ENCODE data around the gene ENOX1. TPM values are rescaled to one million over a fixed set of nuclear protein-coding genes. Genes with fewer than 3 reads are reported as not detected.
A peak's percentile ranks its signal among the peaks of the same experiment; 100 is the strongest.

ENOX1 gene
- polyA plus RNA-seq, 6 donors from 2014 or later = not detected

- Mint-ChIP-seq H3K27me3 (peaks cover 0 to 9% (median 0%) of the 10 kb centered on the region in 3 donors), H3K4me1 (no peaks in the 10 kb centered on the region), H3K36me3 (no peaks in the 10 kb centered on the region), H3K9me3 (no peaks in the 10 kb centered on the region), H3K4me3 (no peak overlapping the region), H3K27ac (peak overlapping the region in 1 of 6 donors; percentile 37)
- no peak for ATAC-seq (ENCODE audit: low read depth in 2 of 2)
- DNase-seq = no peak
These were observed 519.7 kb downstream of the ENOX1 start for GRCh38 chr13:43266936-43267615.

DNA sequence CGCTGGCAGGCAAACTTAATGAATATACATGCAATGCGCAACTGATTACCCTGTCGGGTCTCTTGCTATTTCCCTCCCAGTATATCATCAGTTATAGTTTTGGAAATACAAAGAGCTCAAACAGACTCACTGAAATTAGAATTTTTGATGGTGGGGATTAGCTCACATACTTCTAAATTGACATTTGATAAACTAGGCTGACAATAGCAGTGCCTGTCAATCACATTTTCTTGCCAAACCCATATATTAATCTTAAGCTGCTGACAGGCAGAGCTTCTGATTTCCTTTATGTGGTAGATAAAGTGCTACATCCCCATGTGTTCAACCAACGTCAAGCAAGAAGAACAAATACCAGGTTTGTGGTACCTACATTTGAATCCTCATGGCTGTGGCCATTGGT, 521.7 kb downstream of the ENOX1 start:
- H3K4me1 Mint-ChIP-seq = no peaks in the 10 kb centered on the region
- no peak overlapping the region for H3K27ac Mint-ChIP-seq
- H3K27me3 Mint-ChIP-seq = peaks cover 0 to 9% (median 0%) of the 10 kb centered on the region in 3 donors

DNA sequence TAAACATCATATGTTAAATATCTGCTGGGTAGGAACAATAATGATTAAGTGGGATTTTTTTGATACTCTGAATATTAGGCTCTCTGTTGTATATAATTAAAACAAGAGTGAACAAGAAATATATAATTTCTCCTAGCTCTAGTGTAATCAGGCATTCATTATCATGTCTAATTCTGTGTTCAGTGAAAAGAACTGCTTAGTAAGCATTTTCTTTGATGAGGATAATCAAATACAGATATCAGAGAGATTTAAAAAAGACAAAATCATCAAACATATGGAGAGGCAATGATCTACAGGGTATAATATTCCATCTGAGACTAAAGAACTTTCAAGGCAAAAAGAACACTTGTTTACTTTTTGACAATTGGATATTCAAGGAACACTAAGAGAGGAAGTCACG, 522.3 kb downstream of the ENOX1 start:
- H3K9me3 Mint-ChIP-seq = peaks cover 0 to 5% (median 0%) of the 10 kb centered on the region in 7 donors
- no peak overlapping the region for H3K4me3 Mint-ChIP-seq
- ATAC-seq (ENCODE audit: low read depth in 2 of 2) = no peak
- no peaks in the 10 kb centered on the region for H3K36me3 Mint-ChIP-seq
- no peak overlapping the region for H3K27ac Mint-ChIP-seq
- H3K4me1 Mint-ChIP-seq = no peaks in the 10 kb centered on the region
- peaks cover 0 to 9% (median 0%) of the 10 kb centered on the region in 3 donors for H3K27me3 Mint-ChIP-seq
- DNase-seq = no peak

More for the DNA sequence above, 521.7 kb downstream of the ENOX1 start:
- no peak overlapping the region for H3K4me3 Mint-ChIP-seq
- no peak for DNase-seq
- no peaks in the 10 kb centered on the region for H3K36me3 Mint-ChIP-seq
- peaks cover 0 to 5% (median 0%) of the 10 kb centered on the region in 7 donors for H3K9me3 Mint-ChIP-seq
- ATAC-seq (ENCODE audit: low read depth in 2 of 2) = no peak

- DNase-seq (no peak), ATAC-seq (ENCODE audit: low read depth in 2 of 2) (no peak)
- peaks cover 0 to 9% (median 0%) of the 10 kb centered on the region in 3 donors for H3K27me3 Mint-ChIP-seq
- H3K9me3 Mint-ChIP-seq = peaks cover 0 to 5% (median 0%) of the 10 kb centered on the region in 7 donors
- no peak overlapping the region for H3K4me3 Mint-ChIP-seq
- no peaks in the 10 kb centered on the region for H3K4me1 Mint-ChIP-seq
- no peak overlapping the region for H3K27ac Mint-ChIP-seq
- no peaks in the 10 kb centered on the region for H3K36me3 Mint-ChIP-seq
These were observed 523.7 kb downstream of the ENOX1 start for GRCh38 chr13:43263047-43263446.

- DNase-seq = no peak
- no peak for ATAC-seq (ENCODE audit: low read depth in 2 of 2)
- H3K9me3 Mint-ChIP-seq = peaks cover 0 to 5% (median 0%) of the 10 kb centered on the region in 7 donors
- H3K4me1 Mint-ChIP-seq = no peaks in the 10 kb centered on the region
- H3K36me3 Mint-ChIP-seq = no peaks in the 10 kb centered on the region
- no peak overlapping the region for H3K4me3 Mint-ChIP-seq
- no peak overlapping the region for H3K27ac Mint-ChIP-seq
- no peaks in the 10 kb centered on the region for H3K27me3 Mint-ChIP-seq
These were observed 525.8 kb downstream of the ENOX1 start for GRCh38 chr13:43260999-43261398.

GRCh38 chr13:43258771-43259170, 528.0 kb downstream of the ENOX1 start:
- DNase-seq = no peak
- no peaks in the 10 kb centered on the region for H3K4me1 Mint-ChIP-seq
- H3K27ac Mint-ChIP-seq = no peak overlapping the region
- H3K4me3 Mint-ChIP-seq = no peak overlapping the region
- peaks cover 0 to 7% (median 5%) of the 10 kb centered on the region in 3 donors for H3K27me3 Mint-ChIP-seq
- ATAC-seq (ENCODE audit: low read depth in 2 of 2) = no peak
- peaks cover 0 to 7% (median 0%) of the 10 kb centered on the region in 7 donors for H3K9me3 Mint-ChIP-seq
- no peaks in the 10 kb centered on the region for H3K36me3 Mint-ChIP-seq

DNA sequence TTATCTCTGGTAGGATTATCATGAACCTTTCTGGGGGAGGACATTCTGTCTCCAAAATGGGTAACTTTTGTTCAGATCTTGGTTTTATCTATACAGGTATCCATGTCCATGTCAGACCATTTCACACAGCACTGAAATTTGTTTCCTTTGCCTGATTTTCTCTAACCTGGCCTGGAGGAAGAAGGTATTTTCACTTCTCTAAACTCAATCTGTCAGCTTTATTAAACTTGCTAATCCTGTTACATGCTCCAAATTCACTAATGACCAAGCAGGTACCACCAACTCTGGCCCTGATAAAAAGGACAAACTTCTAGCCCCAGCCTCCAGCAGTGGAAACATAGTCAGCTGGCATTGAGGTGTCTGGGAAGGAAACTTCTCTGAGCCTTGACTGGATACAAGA, 529.0 kb downstream of the ENOX1 start:
- Mint-ChIP-seq H3K9me3 (peaks cover 0 to 9% (median 0%) of the 10 kb centered on the region in 7 donors), H3K36me3 (no peaks in the 10 kb centered on the region), H3K4me3 (no peak overlapping the region), H3K27me3 (peaks cover 0 to 7% (median 5%) of the 10 kb centered on the region in 3 donors), H3K27ac (no peak overlapping the region), H3K4me1 (no peaks in the 10 kb centered on the region)
- ATAC-seq (ENCODE audit: low read depth in 2 of 2) (no peak), DNase-seq (no peak)

DNA sequence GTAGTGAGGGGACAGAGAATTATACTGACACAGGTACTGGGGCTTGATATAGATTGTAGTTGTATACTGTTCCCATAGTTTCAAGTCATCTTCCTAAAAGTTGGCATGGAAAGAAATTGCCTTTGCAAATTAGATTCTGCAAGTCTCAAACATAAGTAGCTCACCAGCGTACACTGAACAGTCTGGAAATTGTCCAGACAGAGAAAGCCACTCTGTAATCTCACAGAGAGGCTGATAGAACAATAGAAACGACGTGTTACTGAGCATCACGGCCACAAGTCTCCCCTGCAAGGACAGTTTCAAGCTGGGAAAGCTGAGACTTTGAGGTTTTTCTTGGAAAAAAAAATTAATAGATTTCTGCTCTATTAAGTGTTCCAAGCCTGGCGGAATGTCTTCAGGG, 534.8 kb downstream of the ENOX1 start:
- ATAC-seq (ENCODE audit: low read depth in 2 of 2) = no peak
- Mint-ChIP-seq H3K27me3 (peaks cover 3 to 17% (median 6%) of the 10 kb centered on the region in 3 donors), H3K27ac (no peak overlapping the region), H3K36me3 (no peaks in the 10 kb centered on the region), H3K4me1 (no peaks in the 10 kb centered on the region), H3K9me3 (peaks cover 0 to 5% (median 0%) of the 10 kb centered on the region in 7 donors), H3K4me3 (no peak overlapping the region)
- no peak for DNase-seq

DNA sequence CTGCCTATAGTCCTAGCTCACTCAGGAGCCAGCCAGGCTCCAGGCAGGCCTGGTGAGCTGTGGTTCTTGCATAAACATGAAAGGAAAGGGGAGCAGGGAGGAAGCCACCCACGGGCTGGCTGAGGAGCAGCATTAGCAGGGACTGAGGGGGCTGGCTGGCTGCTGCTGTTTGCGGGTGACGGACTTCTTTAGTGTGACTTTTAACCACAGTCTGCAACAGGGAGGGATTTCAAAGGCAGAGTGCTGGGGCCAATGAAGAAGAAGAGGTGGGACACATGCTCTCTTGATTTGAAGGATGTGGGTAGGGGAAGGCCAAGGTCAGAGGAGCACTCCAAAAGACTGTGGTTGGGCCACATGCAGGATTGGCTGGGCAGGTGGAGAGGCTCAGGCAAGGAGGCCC, 540.4 kb downstream of the ENOX1 start:
- Mint-ChIP-seq H3K4me3 (no peak overlapping the region), H3K27ac (no peak overlapping the region), H3K27me3 (peaks cover 3 to 33% (median 7%) of the 10 kb centered on the region in 3 donors), H3K4me1 (no peaks in the 10 kb centered on the region), H3K9me3 (peaks cover 0 to 2% (median 0%) of the 10 kb centered on the region in 7 donors), H3K36me3 (no peaks in the 10 kb centered on the region)
- no peak for ATAC-seq (ENCODE audit: low read depth in 2 of 2)
- DNase-seq = no peak

DNA sequence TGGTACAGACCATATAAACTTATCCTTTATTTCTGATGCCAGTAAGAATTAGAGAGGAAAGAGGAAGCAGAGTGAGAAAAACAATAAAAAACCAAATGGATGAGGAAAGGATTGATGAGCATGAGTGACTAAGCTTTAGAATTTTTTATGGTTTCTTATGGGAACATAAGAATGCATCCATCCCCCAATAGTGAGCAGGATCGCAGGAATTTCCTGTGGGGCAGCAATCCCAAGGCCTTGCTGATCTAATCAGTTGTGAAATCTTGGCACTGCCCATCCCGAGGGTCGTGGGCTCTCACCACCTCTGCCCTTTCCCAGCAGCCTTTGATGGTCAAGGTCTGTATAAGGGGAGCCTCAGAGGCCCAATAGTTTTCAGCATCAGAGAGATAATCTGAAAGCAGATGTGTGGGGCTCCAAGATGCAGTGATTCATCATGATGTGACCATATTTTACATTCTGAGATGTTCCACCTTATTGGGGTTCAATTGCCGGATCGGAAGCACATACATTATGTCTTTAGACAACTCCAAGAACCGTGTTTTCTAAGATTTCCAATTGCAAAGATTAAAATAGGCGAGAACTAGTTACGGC, 541.3 kb downstream of the ENOX1 start:
- Mint-ChIP-seq H3K4me1 (peaks cover under 1 to 3% (median 2%) of the 10 kb centered on the region in 3 donors), H3K4me3 (no peak overlapping the region), H3K27me3 (peaks cover 0 to 33% (median 5%) of the 10 kb centered on the region in 3 donors), H3K36me3 (no peaks in the 10 kb centered on the region), H3K27ac (no peak overlapping the region), H3K9me3 (peaks cover 0 to 2% (median 0%) of the 10 kb centered on the region in 7 donors)
- no peak for DNase-seq
- no peak for ATAC-seq (ENCODE audit: low read depth in 2 of 2)

GRCh38 chr13:43244481-43244880, 542.3 kb downstream of the ENOX1 start:
- peaks cover 5 to 9% (median 6%) of the 10 kb centered on the region in 3 donors for H3K4me1 Mint-ChIP-seq
- no peak for ATAC-seq (ENCODE audit: low read depth in 2 of 2)
- H3K27me3 Mint-ChIP-seq = peaks cover 0 to 33% (median 5%) of the 10 kb centered on the region in 3 donors
- DNase-seq = no peak
- no peaks in the 10 kb centered on the region for H3K36me3 Mint-ChIP-seq
- H3K27ac Mint-ChIP-seq = no peak overlapping the region
- H3K4me3 Mint-ChIP-seq = no peak overlapping the region
- H3K9me3 Mint-ChIP-seq = peaks cover 0 to 2% (median 0%) of the 10 kb centered on the region in 7 donors

DNA sequence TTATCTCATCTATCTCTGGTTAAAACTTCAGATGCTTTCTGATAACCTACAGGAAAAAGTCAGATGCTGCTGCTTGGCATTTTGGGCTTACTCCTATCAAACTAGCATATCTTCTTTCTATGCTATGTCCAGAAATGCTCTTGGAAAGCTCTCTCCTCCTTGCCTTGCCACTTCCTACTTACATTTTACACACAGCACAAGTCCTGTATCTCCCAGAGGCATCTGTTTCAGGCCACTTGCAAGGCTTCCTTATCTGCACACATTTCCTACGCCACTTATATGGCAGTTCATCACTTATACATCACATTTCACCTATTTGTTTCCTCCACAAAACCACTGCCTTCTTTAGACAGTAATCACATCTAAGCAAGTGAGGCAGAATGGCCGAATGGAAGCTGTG, 543.1 kb downstream of the ENOX1 start:
- H3K4me1 Mint-ChIP-seq = peaks cover 5 to 9% (median 6%) of the 10 kb centered on the region in 3 donors
- H3K27ac Mint-ChIP-seq = peak overlapping the region in 1 of 6 donors; percentile 41
- peaks cover 0 to 33% (median 5%) of the 10 kb centered on the region in 3 donors for H3K27me3 Mint-ChIP-seq
- no peak overlapping the region for H3K4me3 Mint-ChIP-seq
- DNase-seq (no peak), ATAC-seq (ENCODE audit: low read depth in 2 of 2) (no peak)
- peaks cover 0 to 2% (median 0%) of the 10 kb centered on the region in 7 donors for H3K9me3 Mint-ChIP-seq
- H3K36me3 Mint-ChIP-seq = no peaks in the 10 kb centered on the region

DNA sequence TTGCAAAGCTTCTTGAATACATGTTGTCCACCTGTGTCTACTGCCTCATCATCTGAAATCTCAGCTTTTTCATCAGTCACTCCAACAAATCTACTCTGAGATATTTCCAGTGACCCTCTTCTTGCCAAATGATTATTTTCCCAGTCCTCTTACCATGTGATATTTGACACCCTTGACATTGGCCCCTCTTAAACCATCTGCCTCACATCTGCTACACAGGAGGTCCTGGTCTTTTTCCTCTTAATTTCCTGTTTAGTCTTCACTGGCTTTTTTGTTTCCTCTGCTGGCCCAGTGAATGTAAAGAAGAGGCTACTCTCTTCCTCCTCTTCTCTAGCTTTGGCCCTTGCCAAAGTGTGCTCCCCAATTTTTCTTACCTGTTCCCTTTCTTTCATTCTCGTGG, 544.7 kb downstream of the ENOX1 start:
- H3K4me3 Mint-ChIP-seq = no peak overlapping the region
- H3K4me1 Mint-ChIP-seq = peaks cover 5 to 9% (median 6%) of the 10 kb centered on the region in 3 donors
- ATAC-seq (ENCODE audit: low read depth in 2 of 2) (no peak), DNase-seq (no peak)
- no peak overlapping the region for H3K27ac Mint-ChIP-seq
- peaks cover 0 to 33% (median 5%) of the 10 kb centered on the region in 3 donors for H3K27me3 Mint-ChIP-seq
- no peaks in the 10 kb centered on the region for H3K36me3 Mint-ChIP-seq
- peaks cover 0 to 4% (median 0%) of the 10 kb centered on the region in 7 donors for H3K9me3 Mint-ChIP-seq

GRCh38 chr13:43240278-43240677, 546.5 kb downstream of the ENOX1 start:
- Mint-ChIP-seq H3K27ac (peak overlapping the region in 1 of 6 donors; percentile 16), H3K4me3 (no peak overlapping the region), H3K27me3 (peaks cover 0 to 20% (median 5%) of the 10 kb centered on the region in 3 donors), H3K4me1 (peaks cover 5 to 9% (median 6%) of the 10 kb centered on the region in 3 donors), H3K36me3 (no peaks in the 10 kb centered on the region), H3K9me3 (peaks cover 0 to 4% (median 0%) of the 10 kb centered on the region in 7 donors)
- peak; percentile 20 to 52 for ATAC-seq (ENCODE audit: low read depth in 2 of 2)
- DNase-seq = no peak
